Body of pancreas (tissue), 4 donors: Measurements from ENCODE around the gene SEC22A. TPM values are rescaled to one million over a fixed set of nuclear protein-coding genes. Genes with fewer than 3 reads are reported as not detected.
"Not testable (repeated sequence)": the region's sequence is repeated elsewhere in the genome, so short reads cannot be mapped to it uniquely, and the experiment has no call there.

ENCODE experiments used
- ATAC-seq: fragments of 150-250 bp; one replicate; pipeline ENCODE4 v1.9.1; 2016
- DNase-seq, 4 donors: peaks; one replicate each; pipeline ENCODE4 v3.0.0-alpha.2; 2019
- H3K27ac ChIP-seq, 4 donors: fragments of 200-600 bp; sonication (generic); 1 replicate in 3 of 4; 2 replicates in 1 of 4; pipeline versions ENCODE4 v1.5.1 to v1.6.1; 2016 to 2019; ENCODE audit warnings: mild to moderate bottlenecking in 1 of 4, mixed read lengths in 1 of 4, moderate library complexity in 1 of 4
- H3K27me3 ChIP-seq, 2 donors: fragments of 200-600 bp; sonication (generic); one replicate each; pipeline ENCODE4 v1.6.0; 2016; ENCODE audit warnings: mild to moderate bottlenecking in 1 of 2
- H3K36me3 ChIP-seq, 2 donors: fragments of 200-600 bp; sonication (generic); replicated peaks in 1 of 2; 2 replicates each; pipeline ENCODE4 v1.5.1; 2016; ENCODE audit warnings: low read depth in 2 of 2; ENCODE audit not compliant: insufficient read depth in 1 of 2
- H3K4me1 ChIP-seq: fragments of 200-600 bp; sonication (generic); one replicate; pipeline ENCODE4 v1.6.0; 2016
- H3K4me3 ChIP-seq, 2 donors: fragments of 200-600 bp; sonication (generic); 1 replicate in 1 of 2; 2 replicates in 1 of 2; pipeline ENCODE4 v1.5.1; 2016 to 2019
- H3K9me3 ChIP-seq, 3 donors: fragments of 200-600 bp; sonication (generic); 1 replicate in 2 of 3; 2 replicates in 1 of 3; pipeline ENCODE4 v1.5.1; 2016
- POLR2A ChIP-seq, 3 donors: fragments of 450-650 bp; IDR thresholded peaks; one replicate each; pipeline ENCODE4 v1.6.1; 2016; ENCODE audit warnings: antibody characterized with exemption in 3 of 3, mild to moderate bottlenecking in 2 of 3
- WGBS, 2 donors: methylation state at CpG; one replicate each; pipeline ENCODE4 v1.1.5; 2017; 5-methylcytosine and 5-hydroxymethylcytosine counted together
- intact Hi-C: fragments of 100-400 bp; cut with DNase I; formaldehyde crosslinking; loops from one replicate; pipeline ENCODE4 v1.15.1; 2023
- total RNA-seq, 2 donors: library from RNA; depleted of rRNA; stranded (reverse); fragments of >200 nt; gene quantifications; one replicate each; pipeline ENCODE4 v1.1.0, GENCODE V29; 2016
- TF ChIP-seq, protein P1 (sequence below), 7 experiments: fragments of 450-650 bp in 4 of 7; fragments of 200-600 bp in 3 of 7; sonication (generic) in 3 of 7; IDR thresholded peaks; one replicate each; pipeline ENCODE4 v1.5.1; 2016 to 2019; ENCODE audit warnings: antibody characterized with exemption in 7 of 7

The SEC22A gene
- total RNA-seq, 2 donors from 2014 or later = 16.5 to 18.4 TPM

- peaks cover 0 to 8% of the 10 kb centered on the region in 2 donors for H3K36me3 ChIP-seq
- DNase-seq (no peak), ATAC-seq (no peak)
- no peak overlapping the region for H3K4me3 ChIP-seq
- H3K4me1 ChIP-seq = no peaks in the 10 kb centered on the region
- no peak for TF ChIP-seq POLR2A (IDR thresholded peaks at IDR 0.05)
- TF ChIP-seq, protein P1, sequence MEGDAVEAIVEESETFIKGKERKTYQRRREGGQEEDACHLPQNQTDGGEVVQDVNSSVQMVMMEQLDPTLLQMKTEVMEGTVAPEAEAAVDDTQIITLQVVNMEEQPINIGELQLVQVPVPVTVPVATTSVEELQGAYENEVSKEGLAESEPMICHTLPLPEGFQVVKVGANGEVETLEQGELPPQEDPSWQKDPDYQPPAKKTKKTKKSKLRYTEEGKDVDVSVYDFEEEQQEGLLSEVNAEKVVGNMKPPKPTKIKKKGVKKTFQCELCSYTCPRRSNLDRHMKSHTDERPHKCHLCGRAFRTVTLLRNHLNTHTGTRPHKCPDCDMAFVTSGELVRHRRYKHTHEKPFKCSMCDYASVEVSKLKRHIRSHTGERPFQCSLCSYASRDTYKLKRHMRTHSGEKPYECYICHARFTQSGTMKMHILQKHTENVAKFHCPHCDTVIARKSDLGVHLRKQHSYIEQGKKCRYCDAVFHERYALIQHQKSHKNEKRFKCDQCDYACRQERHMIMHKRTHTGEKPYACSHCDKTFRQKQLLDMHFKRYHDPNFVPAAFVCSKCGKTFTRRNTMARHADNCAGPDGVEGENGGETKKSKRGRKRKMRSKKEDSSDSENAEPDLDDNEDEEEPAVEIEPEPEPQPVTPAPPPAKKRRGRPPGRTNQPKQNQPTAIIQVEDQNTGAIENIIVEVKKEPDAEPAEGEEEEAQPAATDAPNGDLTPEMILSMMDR (IDR thresholded peaks at IDR 0.05) = no peak
- 58 to 60% methylated on average over 3 of the region's 3 CpGs for WGBS, 2 donors
- no peaks in the 10 kb centered on the region for H3K27me3 ChIP-seq
- intact Hi-C loops = no loop called here
- H3K9me3 ChIP-seq = no peaks in the 10 kb centered on the region
- H3K27ac ChIP-seq = no peak overlapping the region
Observed at GRCh38 chr3:123225016-123225415, 23.3 kb downstream of the SEC22A start.

DNA sequence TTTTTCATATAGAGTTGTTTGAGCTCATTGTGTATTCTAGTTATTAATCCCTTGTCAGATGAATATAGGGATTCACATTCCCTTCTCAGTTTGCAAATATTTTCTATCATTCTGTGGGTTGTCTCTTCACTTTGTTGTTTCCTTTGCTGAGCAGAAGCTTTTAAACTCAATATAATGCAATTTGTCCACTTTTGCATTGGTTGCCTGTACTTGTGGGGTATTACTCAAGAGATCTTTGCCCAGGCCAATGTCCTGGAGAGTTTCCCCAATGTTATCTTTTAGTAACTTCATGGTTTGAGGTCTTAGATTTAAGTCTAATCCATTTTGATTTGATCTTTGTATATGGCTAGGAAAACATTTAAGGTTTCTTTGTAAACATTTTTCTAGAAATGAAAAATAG is 24.8 kb downstream of the SEC22A start:
- no peak for DNase-seq

GRCh38 chr3:123229145-123229544 is 27.4 kb downstream of the SEC22A start:
- Histone ChIP-seq H3K9me3 (no peaks in the 10 kb centered on the region), H3K4me3 (no peak overlapping the region), H3K27me3 (no peaks in the 10 kb centered on the region), H3K27ac (no peak overlapping the region), H3K4me1 (no peaks in the 10 kb centered on the region), H3K36me3 (peaks cover 0 to 8% of the 10 kb centered on the region in 2 donors)
- 88 to 98% methylated on average over 2 of the region's 2 CpGs for WGBS, 2 donors
- TF ChIP-seq, protein P1 (IDR thresholded peaks at IDR 0.05) = no peak
- TF ChIP-seq POLR2A (IDR thresholded peaks at IDR 0.05) = no peak
- intact Hi-C loops = no loop called here
- no peak for ATAC-seq
- no peak for DNase-seq

More for the DNA sequence above, 24.8 kb downstream of the SEC22A start:
- intact Hi-C loops = no loop called here
- Histone ChIP-seq H3K4me1 (no peaks in the 10 kb centered on the region), H3K9me3 (no peaks in the 10 kb centered on the region), H3K27ac (no peak overlapping the region), H3K4me3 (no peak overlapping the region), H3K36me3 (peaks cover 0 to 8% of the 10 kb centered on the region in 2 donors), H3K27me3 (no peaks in the 10 kb centered on the region)
- TF ChIP-seq, protein P1 (IDR thresholded peaks at IDR 0.05) = no peak
- TF ChIP-seq POLR2A (IDR thresholded peaks at IDR 0.05) = no peak
- ATAC-seq = no peak

GRCh38 chr3:123236902-123237301 is 35.2 kb downstream of the SEC22A start:
- no peak for ATAC-seq
- H3K9me3 ChIP-seq = no peaks in the 10 kb centered on the region
- WGBS, 2 donors = 92 to 94% methylated on average over 3 of the region's 3 CpGs
- DNase-seq = no peak
- no peak overlapping the region for H3K27ac ChIP-seq
- H3K4me1 ChIP-seq = no peaks in the 10 kb centered on the region
- no peak for TF ChIP-seq POLR2A (IDR thresholded peaks at IDR 0.05)
- no peak overlapping the region for H3K4me3 ChIP-seq
- intact Hi-C loops = no loop called here
- H3K36me3 ChIP-seq = no peaks in the 10 kb centered on the region
- no peaks in the 10 kb centered on the region for H3K27me3 ChIP-seq

GRCh38 chr3:123239186-123239585 is 37.4 kb downstream of the SEC22A start:
- intact Hi-C loops, H3K9me3 ChIP-seq, H3K4me1 ChIP-seq, DNase-seq, H3K27ac ChIP-seq, H3K4me3 ChIP-seq, H3K27me3 ChIP-seq, H3K36me3 ChIP-seq, ATAC-seq: not testable (repeated sequence)
- WGBS, 2 donors = 96 to 99% methylated on average over 2 of the region's 2 CpGs

- no peak overlapping the region for H3K27ac ChIP-seq
- no peaks in the 10 kb centered on the region for H3K36me3 ChIP-seq
- intact Hi-C loops = no loop called here
- DNase-seq = no peak
- WGBS, 2 donors = 94 to 100% methylated on average over 1 of the region's 1 CpG
- no peak overlapping the region for H3K4me3 ChIP-seq
- no peak for ATAC-seq
- no peaks in the 10 kb centered on the region for H3K27me3 ChIP-seq
- TF ChIP-seq POLR2A (IDR thresholded peaks at IDR 0.05) = no peak
- TF ChIP-seq, protein P1 (IDR thresholded peaks at IDR 0.05) = no peak
- no peaks in the 10 kb centered on the region for H3K4me1 ChIP-seq
- no peaks in the 10 kb centered on the region for H3K9me3 ChIP-seq
Observed at GRCh38 chr3:123239756-123240155, 38.0 kb downstream of the SEC22A start.
